Measurements from ENCODE around the gene TMEM248. TPM values are rescaled to one million over a fixed set of nuclear protein-coding genes. Genes with fewer than 3 reads are reported as not detected.

Gene TMEM248
- total and polyA plus RNA-seq, 2 experiments from 2014 or later = 40.2 to 73.7 TPM

DNA sequence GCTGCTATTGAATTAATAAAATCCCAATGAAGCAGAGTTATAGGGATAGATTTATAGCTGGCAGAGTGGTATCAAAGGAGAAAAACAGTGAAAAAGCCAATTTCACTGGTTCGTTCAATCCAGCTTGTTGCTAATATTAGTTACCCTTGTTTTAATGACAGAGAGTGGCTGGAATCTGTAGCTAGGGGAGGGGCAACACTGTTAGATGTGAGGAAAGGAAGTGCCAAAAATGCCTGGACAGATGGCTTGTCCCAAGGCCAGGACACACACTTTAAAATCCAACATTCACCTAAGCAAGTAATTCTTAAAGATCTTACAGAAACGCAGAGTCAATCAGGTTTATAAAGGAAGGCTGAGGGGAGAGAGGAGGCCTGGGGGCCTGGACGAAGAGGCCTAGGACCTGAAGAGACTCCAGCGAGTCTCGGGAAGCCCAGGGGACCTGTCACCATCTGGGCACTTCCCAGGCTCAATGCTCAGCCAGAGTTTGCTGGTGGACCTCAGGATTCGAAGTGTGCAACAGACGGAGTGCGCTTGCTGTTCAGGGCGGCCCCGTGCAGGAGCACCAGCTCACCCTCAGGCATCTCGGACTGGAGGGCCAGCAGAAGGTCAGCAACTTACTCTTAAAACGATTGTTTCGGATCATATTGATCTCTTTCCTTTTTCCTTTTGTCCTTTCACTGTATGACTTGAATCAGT lies 36.7 kb downstream of the TMEM248 start:
- TF ChIP-seq EZH2phosphoT487 (IDR thresholded peaks at IDR 0.05; ENCODE audit: unreplicated experiment) (no peak), ZNF462 (CRISPR knock-in tag; IDR thresholded peaks at IDR 0.05) (no peak), EZH2 (IDR thresholded peaks at IDR 0.05; ENCODE audit: low read depth, unreplicated experiment) (no peak)
- H3K27me3 Mint-ChIP-seq (ENCODE audit: insufficient read depth, low read depth, poor library complexity) = peaks cover 4% of the 10 kb centered on the region
- H3K36me3 Mint-ChIP-seq (ENCODE audit: low read depth) = peaks cover 40% of the 10 kb centered on the region
- H3K9me3 Mint-ChIP-seq = no peaks in the 10 kb centered on the region
- Histone ChIP-seq H3K9me2 (ENCODE audit: insufficient read depth) (no peaks in the 10 kb centered on the region), H3K4me2 (no peak overlapping the region), H3K4me1 (ENCODE audit: insufficient read depth) (no peaks in the 10 kb centered on the region), H2AFZ (no peak overlapping the region), H3K4me3 (no peak overlapping the region), H3K27me3 (ENCODE audit: insufficient read depth) (no peaks in the 10 kb centered on the region), H4K20me1 (replicated peaks; ENCODE audit: insufficient read depth) (no peaks in the 10 kb centered on the region), H3K36me3 (ENCODE audit: insufficient read depth) (peaks cover 10% of the 10 kb centered on the region), H3K27ac (ENCODE audit: low read depth) (no peak overlapping the region), H3K79me2 (replicated peaks; ENCODE audit: insufficient read depth) (no peaks in the 10 kb centered on the region), H3F3A (replicated peaks; ENCODE audit: low read depth) (no peaks in the 10 kb centered on the region; the same call in 1 of the 2 replicates)
- H3K4me1 Mint-ChIP-seq = peaks cover 2% of the 10 kb centered on the region; the same call in 1 of the 3 replicates
- DNase-seq (ENCODE audit: low spot score) = no peak
- no peak for ATAC-seq
- no peak overlapping the region for H3K27ac Mint-ChIP-seq
- no peak overlapping the region for H3K4me3 Mint-ChIP-seq
